Liver (tissue), 9 donors: ENCODE results near the gene UNC13B. TPM values are rescaled to one million over a fixed set of nuclear protein-coding genes. Genes with fewer than 3 reads are reported as not detected.

Experiments used
- DNase-seq: peaks from one replicate; pipeline ENCODE4 v3.0.0-alpha.2; 2017; ENCODE audit warnings: low spot score
- H3K27ac ChIP-seq, 2 donors: one replicate each; pipeline ENCODE4 v1.7.0; 2013; ENCODE audit warnings: inconsistent platforms in 2 of 2, low read length in 2 of 2, control low read depth in 1 of 2, low read depth in 1 of 2, mild to moderate bottlenecking in 1 of 2
- H3K27me3 ChIP-seq, 4 donors: one replicate each; pipeline versions ENCODE4 v1.6.1 to v1.7.0; 2013; ENCODE audit warnings: low read length in 3 of 4, inconsistent platforms in 1 of 4, mild to moderate bottlenecking in 1 of 4, moderate library complexity in 1 of 4; ENCODE audit not compliant: control insufficient read depth in 4 of 4, insufficient read depth in 4 of 4
- H3K36me3 ChIP-seq, 4 donors: one replicate each; pipeline versions ENCODE4 v1.6.1 to v1.7.0; 2013; ENCODE audit warnings: low read length in 3 of 4, mild to moderate bottlenecking in 3 of 4, low read depth in 1 of 4, moderate library complexity in 1 of 4; ENCODE audit not compliant: control insufficient read depth in 4 of 4, insufficient read depth in 3 of 4
- H3K4me1 ChIP-seq, 4 donors: one replicate each; pipeline versions ENCODE4 v1.6.1 to v1.7.0; 2013; ENCODE audit warnings: low read length in 3 of 4, mild to moderate bottlenecking in 3 of 4, moderate library complexity in 1 of 4; ENCODE audit not compliant: control insufficient read depth in 4 of 4, insufficient read depth in 4 of 4
- H3K4me3 ChIP-seq, 3 donors: one replicate each; pipeline versions ENCODE4 v1.6.1 to v1.7.0; 2013; ENCODE audit warnings: low read length in 3 of 3, control low read depth in 1 of 3, low read depth in 1 of 3, mild to moderate bottlenecking in 1 of 3
- H3K9ac ChIP-seq, 2 donors: one replicate each; pipeline ENCODE4 v1.7.0; 2013; ENCODE audit warnings: low read length in 2 of 2, mild to moderate bottlenecking in 2 of 2, moderate library complexity in 2 of 2, control low read depth in 1 of 2, low read depth in 1 of 2
- H3K9me3 ChIP-seq, 4 donors: one replicate each; pipeline versions ENCODE4 v1.6.1 to v1.7.0; 2013; ENCODE audit warnings: low read length in 3 of 4; ENCODE audit not compliant: control insufficient read depth in 4 of 4
- CTCF ChIP-seq: fragments of 150-350 bp; IDR thresholded peaks from 2 replicates; pipeline ENCODE4 v1.5.1; 2017; ENCODE audit warnings: improper control_type of control experiment, low read depth, low read length; ENCODE audit not compliant: missing input control
- EGR1 ChIP-seq, 2 donors: IDR thresholded peaks; 2 replicates each; pipeline ENCODE4 v1.6.1; 2016 to 2018; ENCODE audit warnings: antibody characterized with exemption in 2 of 2, low read depth in 2 of 2
- FOXA1 ChIP-seq: IDR thresholded peaks from 2 replicates; pipeline ENCODE4 v1.6.1; 2016; ENCODE audit warnings: antibody characterized with exemption
- FOXA2 ChIP-seq: IDR thresholded peaks from 2 replicates; pipeline ENCODE4 v1.6.1; 2016; ENCODE audit warnings: antibody characterized with exemption
- GABPA ChIP-seq, 2 donors: IDR thresholded peaks in 1 of 2; conservative IDR thresholded peaks in 1 of 2; 2 replicates each; pipeline ENCODE4 v1.6.1; 2016; ENCODE audit warnings: antibody characterized with exemption in 2 of 2, mild to moderate bottlenecking in 1 of 2, moderate library complexity in 1 of 2
- HNF4A ChIP-seq, 2 donors: conservative IDR thresholded peaks; 2 replicates each; pipeline ENCODE4 v1.6.1; 2016; ENCODE audit warnings: antibody characterized with exemption in 2 of 2, mild to moderate bottlenecking in 2 of 2
- HNF4G ChIP-seq: IDR thresholded peaks from 2 replicates; pipeline ENCODE4 v1.6.1; 2016; ENCODE audit warnings: antibody characterized with exemption
- JUND ChIP-seq, 2 donors: IDR thresholded peaks; 2 replicates each; pipeline ENCODE4 v1.6.1; 2016; ENCODE audit warnings: antibody characterized with exemption in 2 of 2
- NR2F2 ChIP-seq: IDR thresholded peaks from 2 replicates; pipeline ENCODE4 v1.6.1; 2016; ENCODE audit warnings: antibody characterized with exemption
- RXRA ChIP-seq, 2 donors: IDR thresholded peaks; 2 replicates each; pipeline ENCODE4 v1.6.1; 2017 to 2018; ENCODE audit warnings: antibody characterized with exemption in 2 of 2, mild to moderate bottlenecking in 1 of 2
- SP1 ChIP-seq: IDR thresholded peaks from 2 replicates; pipeline ENCODE4 v1.6.1; 2018; ENCODE audit warnings: antibody characterized with exemption, mild to moderate bottlenecking
- TAF1 ChIP-seq: conservative IDR thresholded peaks from 2 replicates; pipeline ENCODE4 v1.6.1; 2016; ENCODE audit warnings: antibody characterized with exemption, mild to moderate bottlenecking
- YY1 ChIP-seq: IDR thresholded peaks from 2 replicates; pipeline ENCODE4 v1.6.1; 2016; ENCODE audit warnings: antibody characterized with exemption, mild to moderate bottlenecking
- ZBTB33 ChIP-seq: IDR thresholded peaks from 2 replicates; pipeline ENCODE4 v1.6.1; 2016; ENCODE audit warnings: antibody characterized with exemption
- WGBS: extraction: QIAGEN DNeasy Blood & Tissue Kit; methylation state at CpG from one replicate; pipeline ENCODE4 v1.1.7; 2013; 5-methylcytosine and 5-hydroxymethylcytosine counted together
- polyA plus RNA-seq, 2 donors: library from polyadenylated mRNA; stranded (reverse) in 1 of 2; unstranded in 1 of 2; fragments of 200-250 nt in 1 of 2; fragments of >200 nt in 1 of 2; fragmentation: Nextera tagmentation in 1 of 2; extraction: Ambion mirVana in 1 of 2; gene quantifications; one replicate each; pipeline versions ENCODE4 v1.2.1 to v1.2.3, GENCODE V29; 2013 to 2015
- total RNA-seq, 2 donors: library from RNA; depleted of rRNA; stranded (reverse); fragments of >200 nt; gene quantifications; one replicate each; pipeline ENCODE4 v1.2.3, GENCODE V29; 2014
- TF ChIP-seq, protein P1 (sequence below): IDR thresholded peaks from 2 replicates; pipeline ENCODE4 v1.6.1; 2016; ENCODE audit warnings: antibody characterized with exemption
- TF ChIP-seq, protein P2 (sequence below): IDR thresholded peaks from 2 replicates; pipeline ENCODE4 v1.6.1; 2016; ENCODE audit warnings: antibody characterized with exemption
- donor health status: healthy.
- donor health status: healthy.
- donor health status: healthy.
- donor health status: healthy.
- donor health status: healthy.

UNC13B gene
- total and polyA plus RNA-seq, 4 donors: 5.5 to 25.7 (median 11.9) TPM

DNA sequence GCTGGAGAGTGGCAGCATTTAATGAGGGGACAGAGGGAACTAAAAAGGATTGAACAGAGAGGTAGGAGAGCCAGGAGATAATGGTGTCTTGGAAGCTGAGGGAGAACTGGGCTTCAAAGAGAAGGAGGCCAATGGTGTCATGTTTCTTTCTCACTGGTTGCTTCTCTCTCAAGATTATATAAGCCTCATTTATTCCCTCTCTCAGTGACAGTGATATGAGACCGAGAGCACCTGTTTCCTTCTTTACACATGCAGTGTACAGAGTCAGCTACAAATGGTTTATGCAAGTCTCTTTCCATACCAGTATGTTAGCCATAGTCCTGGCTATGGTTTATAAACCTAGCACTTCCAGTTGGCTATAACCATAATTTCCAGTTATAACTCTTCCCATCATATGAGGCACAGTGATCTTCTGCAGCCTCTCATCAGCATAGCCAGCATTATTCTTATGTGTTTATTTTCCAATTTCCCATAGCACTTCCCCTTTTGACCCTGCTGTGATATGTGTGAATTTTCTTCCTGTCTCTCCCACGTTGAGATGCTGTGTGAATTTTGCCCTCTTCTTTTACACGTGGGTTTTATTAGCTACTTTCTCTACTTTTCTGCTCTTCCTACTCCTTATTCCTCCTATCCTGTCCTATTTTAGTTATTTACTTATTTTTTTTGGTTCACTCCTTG lies 71.2 kb downstream of the UNC13B start:
- no peak for DNase-seq
- Histone ChIP-seq H3K4me3 (no peak overlapping the region), H3K27ac (no peak overlapping the region), H3K36me3 (no peaks in the 10 kb centered on the region), H3K9ac (no peak overlapping the region), H3K4me1 (peaks cover 0 to 16% (median 6%) of the 10 kb centered on the region in 4 donors), H3K9me3 (no peaks in the 10 kb centered on the region), H3K27me3 (no peaks in the 10 kb centered on the region)
- TF ChIP-seq FOXA2 (no peak), TAF1 (no peak)
- TF ChIP-seq, protein P1, sequence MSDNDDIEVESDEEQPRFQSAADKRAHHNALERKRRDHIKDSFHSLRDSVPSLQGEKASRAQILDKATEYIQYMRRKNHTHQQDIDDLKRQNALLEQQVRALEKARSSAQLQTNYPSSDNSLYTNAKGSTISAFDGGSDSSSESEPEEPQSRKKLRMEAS: no peak
- 60% methylated on average over 3 of the region's 3 CpGs for WGBS

DNA sequence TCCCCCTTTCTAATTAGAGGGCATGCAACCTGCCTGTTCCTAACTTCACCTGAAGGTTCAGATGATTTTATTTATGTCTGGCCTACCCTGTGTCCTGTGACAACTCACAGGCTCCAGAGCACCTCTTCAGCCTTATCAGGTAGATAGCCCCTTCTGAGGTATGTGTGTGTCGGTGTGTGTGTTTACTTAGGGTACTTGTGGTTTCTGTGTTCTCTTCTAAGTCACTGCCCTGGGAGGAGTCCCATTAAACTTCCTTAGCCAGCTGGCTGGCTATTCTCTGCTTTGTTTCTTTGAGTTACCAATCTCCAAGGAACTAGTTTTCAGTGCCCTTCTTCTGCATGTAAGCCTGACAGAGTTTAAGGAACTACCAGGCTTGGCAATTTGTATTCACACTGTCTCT lies 74.9 kb downstream of the UNC13B start:
- H3K27ac ChIP-seq: no peak overlapping the region
- TF ChIP-seq, protein P2, sequence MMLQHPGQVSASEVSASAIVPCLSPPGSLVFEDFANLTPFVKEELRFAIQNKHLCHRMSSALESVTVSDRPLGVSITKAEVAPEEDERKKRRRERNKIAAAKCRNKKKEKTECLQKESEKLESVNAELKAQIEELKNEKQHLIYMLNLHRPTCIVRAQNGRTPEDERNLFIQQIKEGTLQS: no peak
- TF ChIP-seq, protein P1: no peak
- TF ChIP-seq HNF4A (conservative IDR thresholded peaks at IDR 0.05): no peak
- no peak for TF ChIP-seq RXRA (IDR thresholded peaks at IDR 0.05)
- no peak for TF ChIP-seq CTCF
- TF ChIP-seq TAF1: no peak
- no peak for TF ChIP-seq JUND (IDR thresholded peaks at IDR 0.05)
- no peak for TF ChIP-seq SP1
- TF ChIP-seq FOXA2: no peak
- TF ChIP-seq ZBTB33: no peak
- no peak for TF ChIP-seq HNF4G
- TF ChIP-seq EGR1 (IDR thresholded peaks at IDR 0.05; ENCODE audit: low read depth in 2 of 2): no peak
- TF ChIP-seq NR2F2: no peak
- no peak for TF ChIP-seq GABPA (IDR thresholded peaks at IDR 0.05 in 1 of 2, conservative IDR thresholded peaks at IDR 0.05 in 1 of 2)
- TF ChIP-seq YY1: no peak
- no peak for TF ChIP-seq FOXA1
- 61% methylated on average over 1 of the region's 1 CpG for WGBS
- DNase-seq: no peak
- peaks cover 0 to 4% (median 0%) of the 10 kb centered on the region in 4 donors for H3K4me1 ChIP-seq
- H3K4me3 ChIP-seq: no peak overlapping the region
- no peaks in the 10 kb centered on the region for H3K9me3 ChIP-seq
- no peaks in the 10 kb centered on the region for H3K36me3 ChIP-seq
- no peaks in the 10 kb centered on the region for H3K27me3 ChIP-seq
- H3K9ac ChIP-seq: no peak overlapping the region
